HG02981 (cell line): Measurements from ENCODE around the gene ALG1.

Experiments used
- ATAC-seq: cut with Tn5 transposase; IDR thresholded peaks from one replicate; pipeline ENCODE4 v1.9.1; 2021; ENCODE audit warnings: mild to moderate bottlenecking, moderate library complexity; ENCODE audit not compliant: unreplicated experiment

Gene ALG1

GRCh38 chr16:5071681-5072333 lies at the start of gene ALG1:
TSS of gene ALG1 (plus strand) at chr16:5071843. CDS start at chr16:5071850, 7 bp downstream.
- peak; percentile 84 for ATAC-seq

- no peak for ATAC-seq
Observed at GRCh38 chr16:5022521-5022920, 49.1 kb upstream of the ALG1 start.

- ATAC-seq: no peak
Observed at GRCh38 chr16:5024632-5025031, 47.0 kb upstream of the ALG1 start.

GRCh38 chr16:5025171-5025632 lies 46.4 kb upstream of the ALG1 start:
- no peak for ATAC-seq

- no peak for ATAC-seq
Observed at GRCh38 chr16:5026664-5027063, 45.0 kb upstream of the ALG1 start.

GRCh38 chr16:5027086-5027485 lies 44.6 kb upstream of the ALG1 start:
- ATAC-seq: no peak

GRCh38 chr16:5027575-5028235 lies 43.9 kb upstream of the ALG1 start:
- no peak for ATAC-seq

GRCh38 chr16:5028950-5029475 lies 42.6 kb upstream of the ALG1 start:
- no peak for ATAC-seq

- ATAC-seq: no peak
Observed at GRCh38 chr16:5030251-5030870, 41.3 kb upstream of the ALG1 start.

GRCh38 chr16:5031601-5032000 lies 40.0 kb upstream of the ALG1 start:
- ATAC-seq: no peak

- ATAC-seq: no peak
Observed at GRCh38 chr16:5032748-5033167, 38.9 kb upstream of the ALG1 start.

- ATAC-seq: peak; percentile 90
Observed at GRCh38 chr16:5033256-5034166, 38.1 kb upstream of the ALG1 start, which contains the start of gene NAGPA. TSS of gene NAGPA (minus strand) at chr16:5033935. CDS start at chr16:5033914, 21 bp downstream.

GRCh38 chr16:5034167-5034523 lies 37.5 kb upstream of the ALG1 start:
- no peak for ATAC-seq

- ATAC-seq: no peak
Observed at GRCh38 chr16:5035909-5036227, 35.8 kb upstream of the ALG1 start.

- no peak for ATAC-seq
Observed at GRCh38 chr16:5036228-5037156, 35.2 kb upstream of the ALG1 start.

- no peak for ATAC-seq
Observed at GRCh38 chr16:5040451-5040850, 31.2 kb upstream of the ALG1 start.

GRCh38 chr16:5041600-5042133 lies 30.0 kb upstream of the ALG1 start:
- ATAC-seq: no peak

- no peak for ATAC-seq
Observed at GRCh38 chr16:5042574-5043171, 29.0 kb upstream of the ALG1 start.

- no peak for ATAC-seq
Observed at GRCh38 chr16:5044011-5044540, 27.6 kb upstream of the ALG1 start.
